Measurements from ENCODE around the gene RABL6.
"Not testable (repeated sequence)": the region's sequence is repeated elsewhere in the genome, so short reads cannot be mapped to it uniquely, and the experiment has no call there.

Gene RABL6

DNA sequence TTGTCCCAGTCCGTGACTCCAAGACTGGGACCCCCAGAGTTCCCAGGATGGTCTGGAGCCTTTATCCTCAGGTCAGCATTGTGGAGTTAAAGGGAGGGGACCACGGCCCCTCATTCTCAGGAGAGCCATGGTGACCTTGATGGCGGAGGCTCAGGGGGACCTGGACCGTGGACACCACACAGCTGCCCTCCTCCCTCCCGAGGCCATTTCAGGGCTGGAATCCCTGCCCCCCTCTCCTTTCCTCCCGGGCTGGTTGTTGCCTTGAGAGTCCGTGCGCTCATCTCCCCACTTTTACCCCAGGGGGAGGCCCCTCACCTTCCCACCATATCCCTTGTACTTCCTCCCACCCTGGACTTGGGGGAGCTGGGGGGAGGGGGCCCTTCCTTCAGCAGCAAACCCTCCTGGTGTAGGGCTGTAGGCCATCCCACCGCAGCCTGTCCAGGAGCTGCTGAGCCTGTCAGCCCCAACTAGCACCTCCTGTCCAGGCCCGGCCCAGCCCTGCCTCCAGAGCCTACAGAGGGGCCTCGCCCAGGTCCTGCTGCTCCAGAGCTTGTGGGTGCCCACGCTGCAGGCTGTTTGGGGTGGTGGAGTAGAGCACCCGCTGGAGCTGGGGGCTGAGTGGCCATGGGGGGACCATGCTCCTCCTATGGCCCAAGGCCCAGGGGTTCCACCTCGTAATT is 20.2 kb downstream of the RABL6 start:
- H3K9me3 Mint-ChIP-seq: no peaks in the 10 kb centered on the region
- H3K36me3 Mint-ChIP-seq (ENCODE audit: low read depth): peaks cover 13% of the 10 kb centered on the region
- no peak overlapping the region for H3K4me3 Mint-ChIP-seq
- DNase-seq (ENCODE audit: low spot score): no peak
- no peaks in the 10 kb centered on the region for H3K27me3 Mint-ChIP-seq (ENCODE audit: low read depth)
- no peaks in the 10 kb centered on the region for H3K4me1 Mint-ChIP-seq (ENCODE audit: low read depth)
- no peak overlapping the region for H3K27ac Mint-ChIP-seq

- DNase-seq (ENCODE audit: low spot score): no peak
- Mint-ChIP-seq H3K27me3 (ENCODE audit: low read depth) (no peaks in the 10 kb centered on the region), H3K36me3 (ENCODE audit: low read depth) (peaks cover 10% of the 10 kb centered on the region), H3K9me3 (no peaks in the 10 kb centered on the region), H3K4me3 (no peak overlapping the region), H3K4me1 (ENCODE audit: low read depth) (no peaks in the 10 kb centered on the region), H3K27ac (no peak overlapping the region)
Measured at GRCh38 chr9:136828474-136829140, 20.9 kb downstream of the RABL6 start.

DNA sequence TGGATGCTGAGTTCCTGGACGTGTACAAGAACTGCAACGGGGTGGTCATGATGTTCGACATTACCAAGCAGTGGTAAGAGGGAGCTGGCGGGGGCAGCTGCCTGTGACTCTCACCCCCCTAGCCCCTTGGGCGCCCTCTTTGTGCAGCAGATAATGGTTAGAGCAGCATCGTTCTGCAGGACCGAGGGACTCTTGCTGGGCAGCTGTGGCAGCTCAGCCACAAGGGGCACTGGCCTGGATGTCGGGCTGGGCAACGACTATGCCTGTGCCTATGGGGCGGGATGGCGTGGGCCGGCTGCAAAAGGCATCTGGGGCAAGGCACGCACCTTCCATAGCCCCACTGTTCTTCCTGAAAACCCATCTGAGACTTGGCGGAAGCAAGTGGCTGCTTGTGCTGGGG is 21.7 kb downstream of the RABL6 start:
- H3K36me3 Mint-ChIP-seq (ENCODE audit: low read depth): peaks cover 7% of the 10 kb centered on the region
- H3K27ac Mint-ChIP-seq: no peak overlapping the region
- no peaks in the 10 kb centered on the region for H3K4me1 Mint-ChIP-seq (ENCODE audit: low read depth)
- DNase-seq (ENCODE audit: low spot score): no peak
- no peaks in the 10 kb centered on the region for H3K9me3 Mint-ChIP-seq
- no peak overlapping the region for H3K4me3 Mint-ChIP-seq
- no peaks in the 10 kb centered on the region for H3K27me3 Mint-ChIP-seq (ENCODE audit: low read depth)

GRCh38 chr9:136829981-136830885 is 22.5 kb downstream of the RABL6 start:
- H3K36me3 Mint-ChIP-seq (ENCODE audit: low read depth): peaks cover 7% of the 10 kb centered on the region

GRCh38 chr9:136831002-136831719 is 23.4 kb downstream of the RABL6 start:
- DNase-seq (ENCODE audit: low spot score): no peak
- Mint-ChIP-seq H3K27me3 (ENCODE audit: low read depth) (no peaks in the 10 kb centered on the region), H3K9me3 (no peaks in the 10 kb centered on the region), H3K4me1 (ENCODE audit: low read depth) (no peaks in the 10 kb centered on the region), H3K36me3 (ENCODE audit: low read depth) (peaks cover 7% of the 10 kb centered on the region), H3K27ac (no peak overlapping the region), H3K4me3 (no peak overlapping the region)

More at GRCh38 chr9:136829981-136830885, 22.5 kb downstream of the RABL6 start:
- Mint-ChIP-seq H3K4me1 (ENCODE audit: low read depth) (no peaks in the 10 kb centered on the region), H3K27ac (no peak overlapping the region), H3K27me3 (ENCODE audit: low read depth) (no peaks in the 10 kb centered on the region), H3K9me3 (no peaks in the 10 kb centered on the region), H3K4me3 (no peak overlapping the region)
- DNase-seq (ENCODE audit: low spot score): no peak

DNA sequence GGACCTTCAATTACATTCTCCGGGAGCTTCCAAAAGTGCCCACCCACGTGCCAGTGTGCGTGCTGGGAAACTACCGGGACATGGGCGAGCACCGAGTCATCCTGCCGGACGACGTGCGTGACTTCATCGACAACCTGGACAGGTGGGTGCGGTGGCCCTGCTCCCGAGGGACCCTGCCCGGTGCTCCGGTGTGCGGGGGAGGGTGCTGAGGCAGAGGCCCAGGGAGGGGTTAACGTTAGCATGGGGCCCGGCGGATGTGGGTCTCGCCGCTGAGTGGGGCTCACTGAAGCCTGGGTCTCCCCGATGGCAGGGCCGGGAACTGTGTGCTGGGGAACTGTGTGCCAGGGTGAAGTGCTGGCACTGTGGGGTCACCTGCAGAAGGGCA is 24.0 kb downstream of the RABL6 start:
- Mint-ChIP-seq H3K36me3 (ENCODE audit: low read depth) (peaks cover 7% of the 10 kb centered on the region), H3K4me3 (no peak overlapping the region), H3K27me3 (ENCODE audit: low read depth) (no peaks in the 10 kb centered on the region), H3K27ac (no peak overlapping the region), H3K9me3 (no peaks in the 10 kb centered on the region), H3K4me1 (ENCODE audit: low read depth) (no peaks in the 10 kb centered on the region)
- no peak for DNase-seq (ENCODE audit: low spot score)

DNA sequence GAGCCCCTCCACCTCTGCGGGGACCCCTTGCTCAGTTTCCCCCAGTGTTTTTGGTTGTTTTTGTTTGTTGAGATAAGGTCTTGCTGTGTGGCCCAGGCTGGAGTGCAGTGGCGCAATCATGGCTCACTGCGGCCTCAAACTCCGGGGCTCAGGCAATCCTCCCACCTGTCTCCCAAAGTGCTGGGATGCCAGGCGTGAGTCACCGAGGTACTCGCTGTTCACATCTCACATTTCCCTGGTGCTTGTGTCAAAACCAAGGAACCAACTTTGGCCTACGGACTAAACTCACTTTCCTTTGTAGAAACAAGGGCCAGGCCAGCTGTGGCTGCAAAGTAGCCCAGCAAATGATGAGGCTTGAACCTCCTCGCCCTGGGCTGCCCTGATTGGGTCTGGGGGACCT is 24.8 kb downstream of the RABL6 start:
- Mint-ChIP-seq H3K4me1 (ENCODE audit: low read depth) (no peaks in the 10 kb centered on the region), H3K27me3 (ENCODE audit: low read depth) (no peaks in the 10 kb centered on the region), H3K36me3 (ENCODE audit: low read depth) (peaks cover 7% of the 10 kb centered on the region), H3K9me3 (no peaks in the 10 kb centered on the region), H3K4me3 (no peak overlapping the region), H3K27ac (no peak overlapping the region)
- DNase-seq (ENCODE audit: low spot score): no peak

- H3K4me3 Mint-ChIP-seq; DNase-seq (ENCODE audit: low spot score); H3K36me3 Mint-ChIP-seq (ENCODE audit: low read depth); H3K9me3 Mint-ChIP-seq; H3K4me1 Mint-ChIP-seq (ENCODE audit: low read depth); H3K27ac Mint-ChIP-seq; H3K27me3 Mint-ChIP-seq (ENCODE audit: low read depth): not testable (repeated sequence)
Measured at GRCh38 chr9:136833381-136834048, 25.8 kb downstream of the RABL6 start.

DNA sequence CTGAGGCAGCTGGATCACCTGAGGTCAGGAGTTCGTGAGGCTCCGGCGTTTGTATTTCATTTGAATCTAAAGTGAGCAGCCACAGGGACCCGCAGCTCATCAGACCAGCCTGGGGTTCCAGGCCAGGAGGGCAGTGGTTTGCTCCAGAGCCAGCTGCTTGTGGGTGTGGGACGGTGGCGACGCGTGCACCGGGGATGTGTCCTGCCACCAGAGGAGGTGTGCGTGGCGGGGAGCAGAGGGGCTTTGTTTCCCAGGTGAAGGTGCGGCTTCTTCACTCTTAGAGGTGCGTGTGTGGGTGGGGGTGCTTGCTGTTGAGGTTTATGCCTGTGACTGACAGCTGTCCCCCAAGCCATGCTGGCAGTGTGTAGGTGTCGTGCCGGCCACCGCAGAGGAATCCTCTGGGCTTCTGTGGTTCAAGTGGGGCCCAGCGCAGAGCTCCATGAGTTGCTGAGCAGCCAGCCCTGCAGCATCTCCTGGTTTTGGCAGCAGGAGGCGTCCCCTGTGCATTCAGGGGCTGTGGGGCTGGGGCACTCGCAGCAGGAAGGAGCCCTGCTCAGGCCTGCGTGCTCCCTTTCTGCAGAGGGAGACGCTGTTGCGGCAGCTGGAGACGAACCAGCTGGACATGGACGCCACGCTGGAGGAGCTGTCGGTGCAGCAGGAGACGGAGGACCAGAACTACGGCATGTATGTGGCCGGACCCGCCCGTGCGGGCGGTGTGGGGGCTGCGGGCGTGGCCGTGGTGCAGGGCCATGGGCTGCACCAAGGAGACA is 27.6 kb downstream of the RABL6 start:
- Mint-ChIP-seq H3K4me3 (no peak overlapping the region), H3K9me3 (no peaks in the 10 kb centered on the region), H3K27me3 (ENCODE audit: low read depth) (no peaks in the 10 kb centered on the region), H3K27ac (no peak overlapping the region), H3K36me3 (ENCODE audit: low read depth) (peaks cover 6% of the 10 kb centered on the region), H3K4me1 (ENCODE audit: low read depth) (peaks cover 4% of the 10 kb centered on the region)
- DNase-seq (ENCODE audit: low spot score): no peak

- H3K4me1 Mint-ChIP-seq (ENCODE audit: low read depth): peaks cover 4% of the 10 kb centered on the region
- no peak overlapping the region for H3K4me3 Mint-ChIP-seq
- H3K27ac Mint-ChIP-seq: no peak overlapping the region
- DNase-seq (ENCODE audit: low spot score): no peak
- peaks cover 6% of the 10 kb centered on the region for H3K36me3 Mint-ChIP-seq (ENCODE audit: low read depth)
- H3K27me3 Mint-ChIP-seq (ENCODE audit: low read depth): no peaks in the 10 kb centered on the region
- H3K9me3 Mint-ChIP-seq: no peaks in the 10 kb centered on the region
Measured at GRCh38 chr9:136835932-136836904, 28.5 kb downstream of the RABL6 start.

DNA sequence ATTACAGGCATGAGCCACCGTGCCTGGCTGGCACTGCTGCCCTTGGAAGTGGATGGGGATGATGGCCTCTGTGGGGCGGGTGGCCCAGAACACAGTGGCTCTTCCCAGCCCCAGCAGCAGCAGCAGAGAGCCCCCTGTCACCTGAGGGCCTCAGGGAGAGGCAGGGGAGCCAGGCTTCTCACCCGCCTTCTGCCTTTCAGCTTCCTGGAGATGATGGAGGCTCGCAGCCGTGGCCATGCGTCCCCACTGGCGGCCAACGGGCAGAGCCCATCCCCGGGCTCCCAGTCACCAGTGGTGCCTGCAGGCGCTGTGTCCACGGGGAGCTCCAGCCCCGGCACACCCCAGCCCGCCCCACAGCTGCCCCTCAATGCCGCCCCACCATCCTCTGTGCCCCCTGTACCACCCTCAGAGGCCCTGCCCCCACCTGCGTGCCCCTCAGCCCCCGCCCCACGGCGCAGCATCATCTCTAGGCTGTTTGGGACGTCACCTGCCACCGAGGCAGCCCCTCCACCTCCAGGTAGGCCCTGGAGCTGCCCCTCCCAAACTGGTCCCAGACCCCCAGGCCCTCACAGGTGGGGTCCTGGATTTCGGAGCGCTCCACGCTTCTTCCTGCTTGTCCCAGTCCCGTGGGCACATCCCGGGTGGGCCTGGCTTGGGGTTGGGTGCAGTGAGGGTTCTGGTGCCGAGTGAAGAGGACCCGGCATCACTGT is 29.6 kb downstream of the RABL6 start:
- no peaks in the 10 kb centered on the region for H3K27me3 Mint-ChIP-seq (ENCODE audit: low read depth)
- H3K27ac Mint-ChIP-seq: no peak overlapping the region
- DNase-seq (ENCODE audit: low spot score): no peak
- no peak overlapping the region for H3K4me3 Mint-ChIP-seq
- no peaks in the 10 kb centered on the region for H3K9me3 Mint-ChIP-seq
- H3K36me3 Mint-ChIP-seq (ENCODE audit: low read depth): peaks cover 6% of the 10 kb centered on the region
- peaks cover 4% of the 10 kb centered on the region for H3K4me1 Mint-ChIP-seq (ENCODE audit: low read depth)

Measured in T-helper 2 cell treated with Interferon-gamma antibody and Interleukin-4, amounts not matched to agents 5 μg/mL and 100 μg/mL, for 36 hours (primary cell).